HG02970 (cell line): ENCODE data around the gene PVRIG.
"Not testable (repeated sequence)": the region's sequence is repeated elsewhere in the genome, so short reads cannot be mapped to it uniquely, and the experiment has no call there.

Source experiments
- ATAC-seq: cut with Tn5 transposase; IDR thresholded peaks from one replicate; pipeline ENCODE4 v1.9.1; 2021; ENCODE audit warnings: mild to moderate bottlenecking, moderate library complexity, moderate number of reproducible peaks; ENCODE audit not compliant: unreplicated experiment, low FRiP score

PVRIG gene

GRCh38 chr7:100192969-100193368 is 26.8 kb upstream of the PVRIG start:
- ATAC-seq = no peak

- no peak for ATAC-seq
These were observed 24.5 kb upstream of the PVRIG start for GRCh38 chr7:100195222-100195621.

- ATAC-seq = not testable (repeated sequence)
These were observed 23.8 kb upstream of the PVRIG start for GRCh38 chr7:100195901-100196322.

- no peak for ATAC-seq
These were observed 21.5 kb upstream of the PVRIG start for GRCh38 chr7:100198266-100198665.

GRCh38 chr7:100200693-100201092 is 19.1 kb upstream of the PVRIG start:
- no peak for ATAC-seq

- ATAC-seq = no peak
These were observed 15.3 kb upstream of the PVRIG start for GRCh38 chr7:100204454-100204853.

- no peak for ATAC-seq
These were observed 10.8 kb upstream of the PVRIG start for GRCh38 chr7:100208911-100209408.

- no peak for ATAC-seq
These were observed 10.3 kb upstream of the PVRIG start for GRCh38 chr7:100209493-100209892.

- ATAC-seq = no peak
These were observed 8.9 kb upstream of the PVRIG start for GRCh38 chr7:100210805-100211204.

GRCh38 chr7:100211342-100211780 is 8.4 kb upstream of the PVRIG start:
- ATAC-seq = no peak

- no peak for ATAC-seq
These were observed 7.0 kb upstream of the PVRIG start for GRCh38 chr7:100212631-100213286.

GRCh38 chr7:100213672-100214071 is 6.1 kb upstream of the PVRIG start:
- no peak for ATAC-seq

GRCh38 chr7:100214356-100214755 is 5.4 kb upstream of the PVRIG start:
- ATAC-seq = not testable (repeated sequence)

GRCh38 chr7:100215895-100216294 is 3.9 kb upstream of the PVRIG start:
- no peak for ATAC-seq

GRCh38 chr7:100217934-100218333 is 1.8 kb upstream of the PVRIG start:
- ATAC-seq = peak; percentile 18

- ATAC-seq = no peak
These were observed 445 bp upstream of the PVRIG start for GRCh38 chr7:100219271-100219737.

- no peak for ATAC-seq
These were observed 959 bp downstream of the PVRIG start for GRCh38 chr7:100220586-100221230.

GRCh38 chr7:100221231-100221718 is 1.5 kb downstream of the PVRIG start:
- ATAC-seq = no peak

GRCh38 chr7:100221767-100222444 is 2.2 kb downstream of the PVRIG start:
- no peak for ATAC-seq

- ATAC-seq = no peak
These were observed 2.8 kb downstream of the PVRIG start for GRCh38 chr7:100222445-100223132.
